ENCODE results near the gene SYCE1L.

Gene SYCE1L

GRCh38 chr16:77211880-77212740 is 12.9 kb downstream of the SYCE1L start:
- DNase-seq (ENCODE audit: low spot score) (peak; percentile 78), ATAC-seq (ENCODE audit: low read depth) (peak; percentile 54)
- Histone ChIP-seq H3K27me3 (ENCODE audit: insufficient read depth, poor library complexity, severe bottlenecking) (no peaks in the 10 kb centered on the region), H3K4me3 (ENCODE audit: severe bottlenecking) (peak overlapping the region; percentile 60), H3K9me3 (ENCODE audit: severe bottlenecking) (no peaks in the 10 kb centered on the region), H3K4me1 (ENCODE audit: insufficient read depth, poor library complexity, severe bottlenecking) (peaks cover 12% of the 10 kb centered on the region), H3K36me3 (ENCODE audit: low read depth) (no peaks in the 10 kb centered on the region), H3K27ac (ENCODE audit: poor library complexity, severe bottlenecking) (peak overlapping the region; percentile 77)
- peak; percentile 5 for TF ChIP-seq CTCF (IDR thresholded peaks at IDR 0.05; ENCODE audit: poor library complexity, severe bottlenecking)

GRCh38 chr16:77212741-77213541 is 13.7 kb downstream of the SYCE1L start:
- Histone ChIP-seq H3K27me3 (ENCODE audit: insufficient read depth, poor library complexity, severe bottlenecking) (no peaks in the 10 kb centered on the region), H3K36me3 (ENCODE audit: low read depth) (no peaks in the 10 kb centered on the region), H3K4me3 (ENCODE audit: severe bottlenecking) (peak overlapping the region; percentile 60), H3K27ac (ENCODE audit: poor library complexity, severe bottlenecking) (peak overlapping the region; percentile 77), H3K4me1 (ENCODE audit: insufficient read depth, poor library complexity, severe bottlenecking) (peaks cover 12% of the 10 kb centered on the region), H3K9me3 (ENCODE audit: severe bottlenecking) (no peaks in the 10 kb centered on the region)
- peak; percentile 68 for ATAC-seq (ENCODE audit: low read depth)
- peak; percentile 79 for DNase-seq (ENCODE audit: low spot score)
- no peak for TF ChIP-seq CTCF (IDR thresholded peaks at IDR 0.05; ENCODE audit: poor library complexity, severe bottlenecking)

DNA sequence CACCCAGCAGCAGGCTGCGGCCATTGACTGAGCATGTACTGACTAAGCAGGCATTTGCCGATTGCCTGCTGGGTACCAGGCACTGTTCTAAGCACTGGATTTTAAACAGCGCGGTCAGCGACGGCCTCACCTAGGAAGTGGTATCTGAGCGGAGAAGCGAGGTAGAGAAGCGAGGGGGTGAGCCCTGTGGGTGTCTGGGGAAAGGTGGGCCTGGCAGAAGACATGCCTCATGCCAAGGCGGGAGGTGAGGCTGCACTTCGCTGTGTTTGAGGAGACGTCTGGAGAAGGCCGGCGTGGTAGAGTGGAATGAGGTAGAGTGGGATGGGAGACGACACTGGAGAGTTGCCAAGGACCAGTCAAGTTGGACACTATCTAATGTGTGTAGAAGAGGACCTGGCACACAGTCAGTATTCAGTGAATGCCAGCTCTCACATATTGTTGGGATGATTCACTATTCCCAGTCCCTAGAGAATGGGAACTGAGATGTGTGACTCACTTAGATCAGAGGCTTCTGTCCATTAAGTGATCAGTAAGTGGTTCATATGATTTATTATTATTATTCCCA is 14.4 kb downstream of the SYCE1L start:
- Histone ChIP-seq H3K27me3 (ENCODE audit: insufficient read depth, poor library complexity, severe bottlenecking) (no peaks in the 10 kb centered on the region), H3K27ac (ENCODE audit: poor library complexity, severe bottlenecking) (peak overlapping the region; percentile 77), H3K4me3 (ENCODE audit: severe bottlenecking) (no peak overlapping the region), H3K4me1 (ENCODE audit: insufficient read depth, poor library complexity, severe bottlenecking) (peaks cover 12% of the 10 kb centered on the region), H3K9me3 (ENCODE audit: severe bottlenecking) (no peaks in the 10 kb centered on the region), H3K36me3 (ENCODE audit: low read depth) (no peaks in the 10 kb centered on the region)
- ATAC-seq (ENCODE audit: low read depth) (peak; percentile 77), DNase-seq (ENCODE audit: low spot score) (peak; percentile 93)
- no peak for TF ChIP-seq CTCF (IDR thresholded peaks at IDR 0.05; ENCODE audit: poor library complexity, severe bottlenecking)

- H3K27ac ChIP-seq (ENCODE audit: poor library complexity, severe bottlenecking), result peak overlapping the region; percentile 77
- no peak for TF ChIP-seq CTCF (IDR thresholded peaks at IDR 0.05; ENCODE audit: poor library complexity, severe bottlenecking)
- no peaks in the 10 kb centered on the region for H3K9me3 ChIP-seq (ENCODE audit: severe bottlenecking)
- ATAC-seq (ENCODE audit: low read depth) (no peak), DNase-seq (ENCODE audit: low spot score) (no peak)
- H3K27me3 ChIP-seq (ENCODE audit: insufficient read depth, poor library complexity, severe bottlenecking), result no peaks in the 10 kb centered on the region
- H3K4me1 ChIP-seq (ENCODE audit: insufficient read depth, poor library complexity, severe bottlenecking), result peaks cover 19% of the 10 kb centered on the region
- H3K36me3 ChIP-seq (ENCODE audit: low read depth), result no peaks in the 10 kb centered on the region
- no peak overlapping the region for H3K4me3 ChIP-seq (ENCODE audit: severe bottlenecking)
These were observed 15.4 kb downstream of the SYCE1L start for GRCh38 chr16:77214411-77215138.
